ENCODE measurements around the gene ZNF827. TPM values are rescaled to one million over a fixed set of nuclear protein-coding genes. Genes with fewer than 3 reads are reported as not detected.

Gene ZNF827
- total RNA-seq, 1 donor from 2014 or later: 116 TPM

GRCh38 chr4:145868637-145869409 lies 69.8 kb downstream of the ZNF827 start:
- H3K36me3 Mint-ChIP-seq: peaks cover 12% of the 10 kb centered on the region
- TF ChIP-seq CTCF (IDR thresholded peaks at IDR 0.05; ENCODE audit: unreplicated experiment): peak; percentile 34
- H3K4me1 Mint-ChIP-seq: peaks cover 65% of the 10 kb centered on the region
- H3K27ac Mint-ChIP-seq: peak overlapping the region; percentile 68
- DNase-seq (ENCODE audit: low spot score in 2 of 2, unreplicated experiment in 2 of 2): no peak
- H3K4me3 Mint-ChIP-seq: no peak overlapping the region
- H3K9me3 Mint-ChIP-seq: no peaks in the 10 kb centered on the region
- H3K27me3 Mint-ChIP-seq (ENCODE audit: low read depth): no peaks in the 10 kb centered on the region

GRCh38 chr4:145867406-145867805 lies 71.2 kb downstream of the ZNF827 start:
- Mint-ChIP-seq H3K27me3 (ENCODE audit: low read depth) (no peaks in the 10 kb centered on the region), H3K4me1 (peaks cover 65% of the 10 kb centered on the region), H3K4me3 (no peak overlapping the region)

GRCh38 chr4:145866991-145867390 lies 71.6 kb downstream of the ZNF827 start:
- TF ChIP-seq CTCF (IDR thresholded peaks at IDR 0.05; ENCODE audit: unreplicated experiment): no peak
- Mint-ChIP-seq H3K36me3 (peaks cover 15% of the 10 kb centered on the region), H3K4me3 (no peak overlapping the region), H3K9me3 (no peaks in the 10 kb centered on the region), H3K4me1 (peaks cover 65% of the 10 kb centered on the region), H3K27ac (peak overlapping the region; percentile 43), H3K27me3 (ENCODE audit: low read depth) (no peaks in the 10 kb centered on the region)
- no peak for DNase-seq (ENCODE audit: low spot score in 2 of 2, unreplicated experiment in 2 of 2)

More at GRCh38 chr4:145867406-145867805, 71.2 kb downstream of the ZNF827 start:
- TF ChIP-seq CTCF (IDR thresholded peaks at IDR 0.05; ENCODE audit: unreplicated experiment): no peak
- H3K9me3 Mint-ChIP-seq: no peaks in the 10 kb centered on the region
- DNase-seq (ENCODE audit: low spot score in 2 of 2, unreplicated experiment in 2 of 2): no peak
- H3K36me3 Mint-ChIP-seq: peaks cover 18% of the 10 kb centered on the region
- peak overlapping the region; percentile 26 for H3K27ac Mint-ChIP-seq

- H3K9me3 Mint-ChIP-seq: no peaks in the 10 kb centered on the region
- no peak for DNase-seq (ENCODE audit: low spot score in 2 of 2, unreplicated experiment in 2 of 2)
- H3K27ac Mint-ChIP-seq: peak overlapping the region; percentile 68
- H3K27me3 Mint-ChIP-seq (ENCODE audit: low read depth): no peaks in the 10 kb centered on the region
- TF ChIP-seq CTCF (IDR thresholded peaks at IDR 0.05; ENCODE audit: unreplicated experiment): no peak
- peaks cover 67% of the 10 kb centered on the region for H3K4me1 Mint-ChIP-seq
- peaks cover 18% of the 10 kb centered on the region for H3K36me3 Mint-ChIP-seq
- H3K4me3 Mint-ChIP-seq: no peak overlapping the region
These were observed 73.2 kb downstream of the ZNF827 start for GRCh38 chr4:145865274-145865941.

- TF ChIP-seq CTCF (IDR thresholded peaks at IDR 0.05; ENCODE audit: unreplicated experiment): no peak
- Mint-ChIP-seq H3K27me3 (ENCODE audit: low read depth) (no peaks in the 10 kb centered on the region), H3K4me3 (no peak overlapping the region), H3K27ac (no peak overlapping the region), H3K4me1 (peaks cover 51% of the 10 kb centered on the region), H3K9me3 (no peaks in the 10 kb centered on the region), H3K36me3 (peaks cover 30% of the 10 kb centered on the region)
- no peak for DNase-seq (ENCODE audit: low spot score in 2 of 2, unreplicated experiment in 2 of 2)
These were observed 75.4 kb downstream of the ZNF827 start for GRCh38 chr4:145863191-145863590.

Measured in mesothelial cell of epicardium (in vitro differentiated cells).